Measurements from ENCODE around the gene PRPH2. TPM values are rescaled to one million over a fixed set of nuclear protein-coding genes. Genes with fewer than 3 reads are reported as not detected.

Gene PRPH2, protein sequence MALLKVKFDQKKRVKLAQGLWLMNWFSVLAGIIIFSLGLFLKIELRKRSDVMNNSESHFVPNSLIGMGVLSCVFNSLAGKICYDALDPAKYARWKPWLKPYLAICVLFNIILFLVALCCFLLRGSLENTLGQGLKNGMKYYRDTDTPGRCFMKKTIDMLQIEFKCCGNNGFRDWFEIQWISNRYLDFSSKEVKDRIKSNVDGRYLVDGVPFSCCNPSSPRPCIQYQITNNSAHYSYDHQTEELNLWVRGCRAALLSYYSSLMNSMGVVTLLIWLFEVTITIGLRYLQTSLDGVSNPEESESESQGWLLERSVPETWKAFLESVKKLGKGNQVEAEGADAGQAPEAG
- 1 to 10 TPM in 11 of 12 donors, not detected in 1; 2.4 to 7.9 (median 5.2) TPM for polyA plus RNA-seq (ENCODE audit: insufficient read length in 12 of 12)
- long read RNA-seq, donor 1 = 0 reads
- long read RNA-seq, donor 2, partial matches to known transcripts = 5 of 5 reads
- long read RNA-seq, donor 2, other reads (novel, unspliced or antisense) = 0 of 5 reads
- long read RNA-seq, donor 3, partial matches to known transcripts = 0 of 1 reads
- long read RNA-seq, donor 3, other reads (novel, unspliced or antisense) = 0 of 1 reads
- long read RNA-seq, donor 4 = 0 reads
- long read RNA-seq, donor 5, partial matches to known transcripts = 0 of 54 reads
- long read RNA-seq, donor 5, other reads (novel, unspliced or antisense) = 54 of 54 reads
- long read RNA-seq, donor 6 = 0 reads
- long read RNA-seq, donor 7 = 0 reads
- long read RNA-seq, donor 8, partial matches to known transcripts = 8 of 8 reads
- long read RNA-seq, donor 8, other reads (novel, unspliced or antisense) = 0 of 8 reads
- long read RNA-seq, donor 9 = 0 reads
- long read RNA-seq, donor 10 = 0 reads
- long read RNA-seq, donor 11 = 0 reads

GRCh38 chr6:42722497-42722896 lies at the start of gene PRPH2:
Gene PRPH2, minus strand, starts transcription at chr6:42722597. Its CDS starts 263 bp downstream, at chr6:42722334.
- no peak for DNase-seq

DNA sequence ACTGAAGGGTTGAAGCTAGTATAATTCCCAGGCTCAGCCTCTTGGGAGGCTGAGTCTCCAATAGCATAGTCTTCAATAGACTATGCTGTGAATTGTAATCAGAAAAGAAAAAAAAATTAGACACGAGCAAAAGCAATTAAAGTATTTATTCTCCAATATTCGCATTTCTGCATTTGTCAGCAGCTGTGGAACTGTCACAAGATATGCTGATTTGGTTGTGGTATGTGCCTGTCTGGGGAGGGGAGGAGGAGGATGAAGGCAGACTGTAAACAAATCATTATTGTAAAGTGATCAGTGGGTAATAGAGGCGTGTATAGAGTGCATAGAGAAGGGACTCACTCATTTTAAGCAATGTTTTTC lies 49.3 kb upstream of the PRPH2 start:
- no peak for DNase-seq

GRCh38 chr6:42769836-42770235 lies 47.4 kb upstream of the PRPH2 start:
- DNase-seq = no peak

DNA sequence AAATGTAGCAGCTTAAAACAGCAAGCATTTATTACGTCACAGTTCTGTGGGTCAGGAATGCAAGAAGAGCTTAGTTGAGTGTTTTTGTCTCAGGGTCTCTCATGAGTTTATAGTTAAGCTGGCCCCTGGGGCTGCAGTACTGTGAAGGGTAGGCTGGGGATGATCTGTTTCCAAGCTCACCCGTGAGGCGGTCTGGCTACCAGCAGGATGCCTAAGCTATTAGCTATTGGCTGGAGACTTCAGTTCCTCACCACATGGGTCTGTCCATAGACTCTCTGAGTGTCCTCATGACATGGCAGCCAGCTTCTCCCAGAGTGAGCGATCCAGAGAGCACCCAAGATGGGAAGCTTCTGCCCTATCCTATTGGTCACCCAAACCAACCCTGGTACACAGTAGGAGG lies 46.7 kb upstream of the PRPH2 start:
- no peak for DNase-seq

GRCh38 chr6:42766163-42766670 lies 43.8 kb upstream of the PRPH2 start:
- DNase-seq = no peak

DNA sequence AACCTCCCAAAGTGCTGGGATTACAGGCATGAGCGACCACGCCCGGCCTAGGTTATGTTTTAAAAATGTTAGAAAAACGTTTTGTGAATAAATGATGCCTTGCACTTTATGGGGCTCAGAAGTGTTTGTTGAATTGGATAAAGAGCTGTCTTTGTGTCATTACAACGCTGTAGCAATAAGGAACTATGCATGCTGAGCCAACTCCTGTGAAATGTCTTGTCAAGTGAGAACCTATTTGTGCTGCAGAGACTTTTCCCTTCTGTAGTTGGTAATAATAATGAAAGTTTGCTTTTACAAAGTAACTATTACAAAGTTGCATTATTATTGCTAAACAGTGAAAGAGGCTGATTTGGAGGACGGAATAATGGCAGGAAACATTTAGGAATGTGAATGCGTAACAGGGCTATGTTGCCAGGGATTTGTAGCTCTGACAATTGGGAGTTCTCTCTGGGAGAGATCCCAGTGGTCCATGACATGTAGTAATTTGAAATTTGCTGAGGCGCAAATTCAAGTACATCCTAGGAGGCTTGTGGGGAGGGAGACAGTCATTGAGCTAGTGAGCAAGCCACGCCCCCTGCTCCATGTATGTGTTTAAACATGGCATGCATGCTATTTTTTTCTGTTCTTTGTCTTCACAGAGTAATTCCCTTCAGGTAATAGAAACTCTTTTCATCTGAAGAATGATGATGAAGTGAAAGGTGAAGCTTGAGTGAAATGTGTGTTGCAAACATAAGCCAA lies 42.7 kb upstream of the PRPH2 start:
- no peak for DNase-seq

GRCh38 chr6:42762950-42763349 lies 40.6 kb upstream of the PRPH2 start:
- DNase-seq = no peak

GRCh38 chr6:42762426-42762859 lies 40.0 kb upstream of the PRPH2 start:
- no peak for DNase-seq

DNA sequence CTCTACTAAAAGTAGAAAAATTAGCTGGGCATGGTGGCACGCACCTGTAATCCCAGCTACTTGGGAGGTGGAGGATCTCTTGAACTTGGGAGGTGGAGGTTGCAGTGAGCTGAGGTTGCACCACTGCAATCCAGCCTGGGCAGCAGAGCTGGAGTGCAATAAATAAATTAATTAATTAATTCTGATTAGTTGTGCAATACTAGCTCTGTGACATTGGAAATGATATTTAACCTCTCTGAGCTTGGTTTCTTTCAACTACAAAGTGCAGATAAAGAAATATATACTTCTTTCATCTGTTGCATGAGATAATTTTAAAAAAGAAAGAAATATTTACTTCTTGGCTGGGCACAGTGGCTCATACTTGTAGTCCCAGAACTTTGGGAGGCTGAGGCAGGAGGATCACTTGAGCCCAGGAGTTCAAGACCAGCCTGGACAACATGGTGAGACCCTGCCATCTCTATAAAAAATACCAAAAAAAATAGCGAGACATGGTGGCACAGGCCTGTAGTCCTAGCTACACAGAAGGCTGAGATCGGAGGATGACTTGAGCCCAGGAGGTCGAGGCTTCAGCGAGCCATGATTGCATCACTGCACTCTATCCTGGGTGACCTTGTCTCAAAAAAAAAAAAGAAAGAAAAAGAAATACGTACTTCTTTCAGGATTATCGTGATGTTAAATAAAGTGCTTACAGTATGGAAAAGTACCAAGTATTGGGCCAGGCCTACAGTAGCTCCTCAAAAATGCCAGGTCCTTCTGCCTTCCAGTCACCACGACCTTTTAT lies 39.1 kb upstream of the PRPH2 start:
- DNase-seq = no peak

DNA sequence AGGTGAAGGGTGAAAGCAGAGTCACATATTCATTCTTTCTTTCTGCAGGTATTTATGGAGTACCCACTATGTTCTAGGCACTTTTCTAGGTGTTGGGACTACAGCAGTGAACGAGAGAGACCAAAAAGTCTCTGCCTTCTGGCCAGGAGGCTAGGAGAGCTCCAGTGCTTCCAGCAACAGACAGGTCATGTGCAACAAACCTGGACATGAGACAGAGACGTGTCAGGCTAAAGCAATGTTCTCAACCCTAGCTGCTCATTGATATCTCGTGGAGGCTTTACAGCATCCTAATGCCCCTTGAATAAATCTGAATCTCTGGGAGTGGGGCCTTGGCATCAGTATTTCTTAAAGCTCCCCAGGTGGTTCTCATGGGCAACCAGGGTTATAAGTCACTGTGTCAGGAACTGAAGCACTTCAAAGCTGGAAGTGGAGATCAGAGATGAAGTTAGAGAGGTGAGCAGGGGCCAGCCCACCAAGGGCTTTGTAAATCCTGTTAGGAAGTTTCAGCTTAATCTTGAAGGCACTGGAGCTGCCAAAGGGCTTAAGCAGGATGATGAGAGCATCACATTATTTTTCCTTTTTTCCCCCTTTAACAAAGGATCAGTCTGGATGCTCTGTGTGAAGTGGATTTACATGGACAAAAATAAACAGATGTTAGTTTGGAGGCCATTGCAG lies 36.5 kb upstream of the PRPH2 start:
- DNase-seq = no peak

GRCh38 chr6:42756722-42757121 lies 34.3 kb upstream of the PRPH2 start:
- DNase-seq = no peak

DNA sequence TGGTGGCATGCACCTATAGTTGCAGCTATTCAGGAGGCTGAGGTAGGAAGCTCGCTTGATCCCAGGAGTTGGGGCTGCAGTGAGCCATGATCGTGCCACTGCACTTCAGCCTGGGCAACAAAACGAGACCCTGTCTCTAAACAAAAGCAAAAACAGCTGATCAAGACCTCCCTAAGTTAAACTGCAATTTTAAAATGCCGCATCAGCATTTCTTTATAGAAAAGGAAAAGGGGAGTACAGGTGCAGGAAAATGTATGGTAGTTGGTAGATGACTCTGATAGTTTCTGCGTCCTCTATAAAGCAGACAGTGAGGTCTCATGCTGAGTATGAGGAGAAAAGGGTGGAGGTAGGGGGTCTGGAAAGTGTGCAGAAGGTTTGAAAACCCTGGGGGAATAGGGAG lies 32.4 kb upstream of the PRPH2 start:
- no peak for DNase-seq

DNA sequence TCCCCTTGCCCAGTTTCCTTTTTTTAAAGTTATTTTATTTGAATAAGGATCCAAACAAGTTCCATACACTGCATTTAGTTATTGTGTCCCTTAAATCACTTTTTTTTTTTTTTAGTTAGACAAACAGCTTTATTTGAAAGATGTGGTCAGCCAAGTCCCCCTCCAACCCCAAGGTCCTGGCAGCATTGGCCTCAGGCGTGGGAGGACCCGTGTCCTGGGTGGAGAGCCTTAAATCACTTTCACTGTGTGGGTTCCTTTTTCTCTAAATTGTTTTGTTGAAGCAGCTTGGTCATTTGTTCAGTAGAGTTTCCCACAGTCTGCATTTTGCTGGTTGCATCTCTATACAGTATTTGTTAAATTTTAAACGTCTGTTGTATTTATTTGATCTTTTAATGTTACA lies 28.7 kb upstream of the PRPH2 start:
- no peak for DNase-seq

GRCh38 chr6:42748203-42748898 lies 26.0 kb upstream of the PRPH2 start:
- DNase-seq = no peak

DNA sequence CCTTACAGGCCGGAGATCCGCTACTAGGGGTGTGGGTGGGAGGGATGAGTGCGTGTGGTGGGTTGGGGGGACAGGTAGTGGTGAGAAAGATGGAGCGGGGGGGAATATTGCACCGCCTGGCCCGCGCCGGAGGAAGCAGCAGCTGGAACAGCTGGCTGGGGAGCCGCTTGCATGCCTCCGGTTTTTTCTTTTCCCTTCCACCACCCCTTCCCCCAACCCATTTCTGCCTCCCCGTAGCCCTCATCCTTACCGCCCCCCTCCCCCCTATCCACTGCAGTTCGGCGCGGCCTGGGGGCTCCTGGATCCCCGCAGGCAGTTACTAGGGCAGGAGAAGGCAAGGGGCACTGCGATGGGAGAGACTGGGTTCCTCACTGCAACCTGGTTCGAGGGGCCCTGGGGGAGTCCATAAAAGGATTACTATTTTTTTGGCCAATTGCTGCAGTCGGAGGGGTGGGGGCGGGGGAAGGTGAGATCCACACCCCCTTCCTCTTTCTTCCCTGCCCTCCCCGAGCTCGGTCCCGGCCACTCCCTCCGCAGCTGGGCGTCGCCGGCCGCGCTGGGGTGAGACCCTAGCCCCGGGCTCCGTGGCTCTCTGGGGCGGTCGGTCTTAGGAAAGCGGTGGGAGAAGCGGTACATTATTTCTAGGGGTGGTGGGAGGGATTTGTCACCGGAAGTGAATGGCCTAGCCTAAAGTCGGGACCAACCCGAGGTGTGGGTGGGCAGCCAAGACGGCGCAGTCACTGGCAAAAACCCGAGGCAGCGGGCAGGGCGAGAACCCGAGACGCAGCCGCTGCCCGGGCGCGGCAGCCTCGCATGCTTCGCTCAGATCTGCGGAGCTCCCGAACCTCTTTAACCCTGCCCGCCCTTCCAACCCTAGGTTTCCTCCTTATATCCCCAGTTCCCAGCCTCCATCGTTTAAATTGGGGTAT lies 24.3 kb upstream of the PRPH2 start:
- DNase-seq = peak; percentile 86

GRCh38 chr6:42745640-42746462 lies 23.5 kb upstream of the PRPH2 start, which contains the start of gene TBCC:
Gene TBCC, minus strand, starts transcription at chr6:42746103. Its CDS starts 30 bp downstream, at chr6:42746073.
- peak; percentile 98 for DNase-seq

GRCh38 chr6:42745083-42745639 lies 22.8 kb upstream of the PRPH2 start:
- peak; percentile 33 for DNase-seq

Measured in muscle of arm (tissue), 14 donors.